Heart left ventricle (tissue), 16 donors: ENCODE measurements around the gene CETN1. TPM values are rescaled to one million over a fixed set of nuclear protein-coding genes. Genes with fewer than 3 reads are reported as not detected.

Source experiments
- ATAC-seq, 4 donors: fragments of 200-7000 bp; cut with Tn5 transposase; one replicate each; pipeline ENCODE4 v1.9.1; 2020 to 2022; ENCODE audit warnings: moderate library complexity in 4 of 4, mild to moderate bottlenecking in 3 of 4, moderate number of reproducible peaks in 1 of 4
- DNase-seq, 5 donors: peaks; one replicate each; pipeline ENCODE4 v3.0.0-alpha.2; 2020
- H3K27ac ChIP-seq, 12 donors: fragments of 200-600 bp; sonication (generic) in 4 of 12; one replicate each; pipeline versions ENCODE4 v1.5.0 to v1.8.0; 2016 to 2022; ENCODE audit warnings: mild to moderate bottlenecking in 2 of 12
- H3K27me3 ChIP-seq, 9 donors: fragments of 200-600 bp; sonication (generic) in 2 of 9; one replicate each; pipeline versions ENCODE4 v1.5.1 to v1.8.0; 2016 to 2022; ENCODE audit warnings: mild to moderate bottlenecking in 3 of 9
- H3K36me3 ChIP-seq, 9 donors: fragments of 200-600 bp; sonication (generic) in 2 of 9; one replicate each; pipeline versions ENCODE4 v1.5.0 to v1.8.0; 2018 to 2022; ENCODE audit warnings: mild to moderate bottlenecking in 2 of 9
- H3K4me1 ChIP-seq, 12 donors: fragments of 200-600 bp; sonication (generic) in 4 of 12; one replicate each; pipeline versions ENCODE4 v1.5.0 to v1.8.0; 2016 to 2022; ENCODE audit warnings: mild to moderate bottlenecking in 3 of 12
- H3K4me3 ChIP-seq, 12 donors: fragments of 200-600 bp; sonication (generic) in 4 of 12; one replicate each; pipeline versions ENCODE4 v1.5.0 to v1.8.0; 2017 to 2022; ENCODE audit warnings: mild to moderate bottlenecking in 9 of 12, moderate library complexity in 4 of 12
- H3K9me3 ChIP-seq, 12 donors: fragments of 200-600 bp; sonication (generic) in 4 of 12; one replicate each; pipeline versions ENCODE4 v1.5.0 to v1.8.0; 2016 to 2022; ENCODE audit warnings: mild to moderate bottlenecking in 1 of 12
- POLR2A ChIP-seq, 2 donors: fragments of 450-650 bp; IDR thresholded peaks; one replicate each; pipeline ENCODE4 v1.6.1; 2017; ENCODE audit warnings: antibody characterized with exemption in 2 of 2, mild to moderate bottlenecking in 2 of 2, moderate library complexity in 2 of 2
- WGBS, 4 donors: extraction: QIAGEN DNeasy Blood & Tissue Kit in 2 of 4; methylation state at CpG; one replicate each; pipeline versions ENCODE4 v1.1.5 to v1.1.7; 2013 to 2018; 5-methylcytosine and 5-hydroxymethylcytosine counted together
- intact Hi-C, 10 donors: fragments of 100-400 bp; cut with DNase I; formaldehyde crosslinking; loops; one replicate each; pipeline versions ENCODE4 v1.11.1 to v1.14.2; 2022
- polyA plus RNA-seq, 2 donors: library from polyadenylated mRNA; stranded (reverse); fragments of 200-250 nt; gene quantifications; one replicate each; pipeline ENCODE4 v1.2.3, GENCODE V29; 2013
- total RNA-seq, 9 donors: library from RNA; depleted of rRNA in 2 of 9; stranded (reverse); fragments of >200 nt in 2 of 9; fragmentation: NEBNext Ultra II Directional in 3 of 9; extraction: Animal tissue kit (Norgen Biotek cat#: 25700) in 3 of 9; gene quantifications; one replicate each; pipeline versions ENCODE4 v1.1.0 to v1.2.4, GENCODE V29; 2016 to 2023
- TF ChIP-seq, protein P1 (sequence below), 12 donors: fragments of 200-600 bp; sonication (generic) in 4 of 12; IDR thresholded peaks; one replicate each; pipeline versions ENCODE4 v1.5.0 to v1.8.0; 2018 to 2022; ENCODE audit warnings: antibody characterized with exemption in 12 of 12, mild to moderate bottlenecking in 5 of 12
- donor health status: ischemic (EF 13 %, LVEDD 7.1; RV severe dilation, severe dysfunction).
- donor health status: healthy with polysubstance abuse.
- donor health status: DM: no; HTN: yes; CAD: no.
- donor health status: DM: no; HTN: no; CAD: no.
- donor health status: ischemic (EF 25% LVEDD 6.9; RV normal size, moderate dysfunction).
- donor health status: ischemic (EF 25% LVEDD 5.7; RV mildly dilated, moderate dysfunction).
- donor health status: healthy.
- donor health status: DM: yes; HTN: yes; CAD: no.
- donor health status: ischemic (EF 35%, LVEDD 5.7; RV mildly dilated, moderate dysfunction).
- donor health status: nonischemic (EF 11% LVEDD 7.7; RV severe dilation, severe dysfunction).
- donor health status: DM: yes; HTN: yes; CAD: no.
- donor health status: PGD.
- donor health status: ischemic (EF 29% LVEDD 5.4; RV normal size, mild dysfunction).
- donor health status: nonischemic (EF 23%, LVEDD 6.1; RV moderate dilation, normal function).

The CETN1 gene
- total and polyA plus RNA-seq, 11 donors: not detected

GRCh38 chr18:577643-578375 lies 2.4 kb upstream of the CETN1 start:
- DNase-seq: no peak
- peaks cover 0 to 25% (median 0%) of the 10 kb centered on the region in 12 donors for H3K4me1 ChIP-seq
- no peaks in the 10 kb centered on the region for H3K27me3 ChIP-seq
- no peak overlapping the region for H3K4me3 ChIP-seq
- ATAC-seq: no peak
- no peak overlapping the region for H3K27ac ChIP-seq
- WGBS, 4 donors: 71 to 80% (median 74%) methylated on average over 4 of the region's 4 CpGs
- no peaks in the 10 kb centered on the region for H3K36me3 ChIP-seq
- H3K9me3 ChIP-seq: no peaks in the 10 kb centered on the region
- intact Hi-C loops: loop anchor here in 1 of 10 donors (10.0 kb wide), 1 partner anchor 103 kb away; no protein-coding TSS in a partner anchor
- TF ChIP-seq, protein P1, sequence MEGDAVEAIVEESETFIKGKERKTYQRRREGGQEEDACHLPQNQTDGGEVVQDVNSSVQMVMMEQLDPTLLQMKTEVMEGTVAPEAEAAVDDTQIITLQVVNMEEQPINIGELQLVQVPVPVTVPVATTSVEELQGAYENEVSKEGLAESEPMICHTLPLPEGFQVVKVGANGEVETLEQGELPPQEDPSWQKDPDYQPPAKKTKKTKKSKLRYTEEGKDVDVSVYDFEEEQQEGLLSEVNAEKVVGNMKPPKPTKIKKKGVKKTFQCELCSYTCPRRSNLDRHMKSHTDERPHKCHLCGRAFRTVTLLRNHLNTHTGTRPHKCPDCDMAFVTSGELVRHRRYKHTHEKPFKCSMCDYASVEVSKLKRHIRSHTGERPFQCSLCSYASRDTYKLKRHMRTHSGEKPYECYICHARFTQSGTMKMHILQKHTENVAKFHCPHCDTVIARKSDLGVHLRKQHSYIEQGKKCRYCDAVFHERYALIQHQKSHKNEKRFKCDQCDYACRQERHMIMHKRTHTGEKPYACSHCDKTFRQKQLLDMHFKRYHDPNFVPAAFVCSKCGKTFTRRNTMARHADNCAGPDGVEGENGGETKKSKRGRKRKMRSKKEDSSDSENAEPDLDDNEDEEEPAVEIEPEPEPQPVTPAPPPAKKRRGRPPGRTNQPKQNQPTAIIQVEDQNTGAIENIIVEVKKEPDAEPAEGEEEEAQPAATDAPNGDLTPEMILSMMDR (IDR thresholded peaks at IDR 0.05): no peak
- TF ChIP-seq POLR2A (IDR thresholded peaks at IDR 0.05): no peak

- peaks cover 0 to 17% (median 0%) of the 10 kb centered on the region in 12 donors for H3K4me1 ChIP-seq
- no peaks in the 10 kb centered on the region for H3K27me3 ChIP-seq
- intact Hi-C loops: loop anchor here in 1 of 10 donors (10.0 kb wide), 1 partner anchor 104 kb away; no protein-coding TSS in a partner anchor
- WGBS, 4 donors: 87 to 97% (median 94%) methylated on average over 1 of the region's 1 CpG
- H3K4me3 ChIP-seq: no peak overlapping the region
- peaks cover 0 to 6% (median 0%) of the 10 kb centered on the region in 12 donors for H3K9me3 ChIP-seq
- DNase-seq: no peak
- H3K27ac ChIP-seq: no peak overlapping the region
- no peak for ATAC-seq
- no peaks in the 10 kb centered on the region for H3K36me3 ChIP-seq
- no peak for TF ChIP-seq POLR2A (IDR thresholded peaks at IDR 0.05)
- TF ChIP-seq, protein P1 (IDR thresholded peaks at IDR 0.05): no peak
These were observed 942 bp upstream of the CETN1 start for GRCh38 chr18:579238-579637.

- Histone ChIP-seq H3K4me1 (peaks cover 0 to 6% (median 0%) of the 10 kb centered on the region in 12 donors), H3K4me3 (no peak overlapping the region), H3K27me3 (no peaks in the 10 kb centered on the region), H3K36me3 (no peaks in the 10 kb centered on the region), H3K9me3 (peaks cover 0 to 7% (median 0%) of the 10 kb centered on the region in 12 donors), H3K27ac (no peak overlapping the region)
- no peak for ATAC-seq
- no peak for DNase-seq
- WGBS, 4 donors: 65 to 76% (median 72%) methylated on average over 3 of the region's 3 CpGs
- TF ChIP-seq POLR2A (IDR thresholded peaks at IDR 0.05): no peak
- TF ChIP-seq, protein P1 (IDR thresholded peaks at IDR 0.05): no peak
- intact Hi-C loops: no loop called here
These were observed 916 bp downstream of the CETN1 start for GRCh38 chr18:581096-581495.

DNA sequence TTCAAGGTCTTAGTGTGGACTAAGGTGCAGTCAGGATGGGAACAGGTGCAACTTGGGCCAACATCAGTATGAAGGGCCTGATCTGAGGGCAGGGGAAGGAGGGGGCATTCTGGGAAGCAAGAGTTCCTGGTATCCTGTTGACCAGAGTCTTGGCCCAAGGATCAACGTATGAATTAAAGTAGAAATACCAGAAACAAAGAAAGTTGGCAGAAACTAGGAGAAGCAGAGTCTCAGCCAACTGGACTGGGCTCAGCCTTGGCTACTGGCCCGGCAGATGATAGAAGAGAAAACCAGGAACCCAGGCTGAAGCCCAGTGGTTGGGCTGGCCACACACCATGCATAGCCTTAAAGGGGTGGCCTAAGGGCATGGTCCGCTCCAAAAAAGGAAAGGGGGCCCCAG lies 2.3 kb downstream of the CETN1 start:
- H3K4me1 ChIP-seq: peaks cover 0 to 6% (median 0%) of the 10 kb centered on the region in 12 donors
- 63 to 83% (median 70%) methylated on average over 2 to 3 of the region's 3 CpGs for WGBS, 4 donors
- intact Hi-C loops: no loop called here
- no peaks in the 10 kb centered on the region for H3K36me3 ChIP-seq
- peaks cover 0 to 7% (median 0%) of the 10 kb centered on the region in 12 donors for H3K9me3 ChIP-seq
- no peak overlapping the region for H3K27ac ChIP-seq
- H3K4me3 ChIP-seq: no peak overlapping the region
- no peak for ATAC-seq
- H3K27me3 ChIP-seq: no peaks in the 10 kb centered on the region
- no peak for TF ChIP-seq POLR2A (IDR thresholded peaks at IDR 0.05)
- TF ChIP-seq, protein P1 (IDR thresholded peaks at IDR 0.05): no peak
- no peak for DNase-seq
